ENCODE results near the gene ARSG. TPM values are rescaled to one million over a fixed set of nuclear protein-coding genes. Genes with fewer than 3 reads are reported as not detected.
"Not testable (repeated sequence)": the region's sequence is repeated elsewhere in the genome, so short reads cannot be mapped to it uniquely, and the experiment has no call there.

Gene ARSG
- total and polyA plus RNA-seq, 5 donors from 2014 or later, result 10.3 to 21.8 (median 13.2) TPM

- Mint-ChIP-seq H3K4me1 (peaks cover 22 to 63% (median 50%) of the 10 kb centered on the region in 4 donors), H3K4me3 (peak overlapping the region in 3 of 4 donors; percentile 55 to 82 (median 80)), H3K27ac (peak overlapping the region; percentile 38 to 97 (median 91)), H3K27me3 (no peaks in the 10 kb centered on the region), H3K9me3 (no peaks in the 10 kb centered on the region), H3K36me3 (peaks cover 23% of the 10 kb centered on the region)
- DNase-seq (no peak), ATAC-seq (ENCODE audit: low read depth in 2 of 2) (no peak)
- H3K27me3 ChIP-seq (ENCODE audit: control insufficient read depth, insufficient read depth, low read length), result no peaks in the 10 kb centered on the region
- H3K36me3 ChIP-seq (ENCODE audit: control insufficient read depth, insufficient read depth, low read length), result no peaks in the 10 kb centered on the region
- peak overlapping the region; percentile 96 for H3K27ac ChIP-seq (ENCODE audit: insufficient read depth, low read length, poor library complexity, severe bottlenecking)
- peaks cover 56% of the 10 kb centered on the region for H3K4me1 ChIP-seq (ENCODE audit: control insufficient read depth, insufficient read depth, low read length, poor library complexity, severe bottlenecking)
- H3K4me3 ChIP-seq (ENCODE audit: low read depth, low read length), result peak overlapping the region; percentile 29
- no peaks in the 10 kb centered on the region for H3K9me3 ChIP-seq (ENCODE audit: control insufficient read depth in 2 of 2, low read length in 2 of 2)
Measured at GRCh38 chr17:68260051-68260762, 31.1 kb upstream of the ARSG start.

- DNase-seq; H3K27me3 ChIP-seq (ENCODE audit: control insufficient read depth, insufficient read depth, low read length); H3K9me3 ChIP-seq (ENCODE audit: control insufficient read depth in 2 of 2, low read length in 2 of 2); ATAC-seq (ENCODE audit: low read depth in 2 of 2); H3K36me3 ChIP-seq (ENCODE audit: control insufficient read depth, insufficient read depth, low read length); H3K4me3 ChIP-seq (ENCODE audit: low read depth, low read length); H3K27ac ChIP-seq (ENCODE audit: insufficient read depth, low read length, poor library complexity, severe bottlenecking); H3K9me3 Mint-ChIP-seq; H3K27me3 Mint-ChIP-seq; H3K36me3 Mint-ChIP-seq: not testable (repeated sequence)
- H3K27ac Mint-ChIP-seq, result peak overlapping the region in 2 of 3 donors; percentile 52 to 64
- peaks cover 33% of the 10 kb centered on the region for H3K4me1 ChIP-seq (ENCODE audit: control insufficient read depth, insufficient read depth, low read length, poor library complexity, severe bottlenecking)
- H3K4me1 Mint-ChIP-seq, result peaks cover 13 to 47% (median 35%) of the 10 kb centered on the region in 4 donors
- peak overlapping the region in 1 of 4 donors; percentile 76 for H3K4me3 Mint-ChIP-seq
Measured at GRCh38 chr17:68262467-68262866, 28.8 kb upstream of the ARSG start.

GRCh38 chr17:68263101-68263681 is 28.1 kb upstream of the ARSG start:
- H3K36me3 ChIP-seq (ENCODE audit: control insufficient read depth, insufficient read depth, low read length), result peaks cover 12% of the 10 kb centered on the region
- H3K4me3 ChIP-seq (ENCODE audit: low read depth, low read length), result peak overlapping the region; percentile 13

GRCh38 chr17:68265833-68266232 is 25.5 kb upstream of the ARSG start:
- H3K4me1 ChIP-seq (ENCODE audit: control insufficient read depth, insufficient read depth, low read length, poor library complexity, severe bottlenecking); ATAC-seq (ENCODE audit: low read depth in 2 of 2); H3K27ac ChIP-seq (ENCODE audit: insufficient read depth, low read length, poor library complexity, severe bottlenecking); H3K9me3 Mint-ChIP-seq; H3K27me3 Mint-ChIP-seq; H3K4me3 Mint-ChIP-seq; H3K27me3 ChIP-seq (ENCODE audit: control insufficient read depth, insufficient read depth, low read length); DNase-seq; H3K9me3 ChIP-seq (ENCODE audit: control insufficient read depth in 2 of 2, low read length in 2 of 2); H3K27ac Mint-ChIP-seq; H3K4me3 ChIP-seq (ENCODE audit: low read depth, low read length): not testable (repeated sequence)
- H3K36me3 ChIP-seq (ENCODE audit: control insufficient read depth, insufficient read depth, low read length), result peaks cover 25% of the 10 kb centered on the region
- peaks cover 19% of the 10 kb centered on the region for H3K36me3 Mint-ChIP-seq
- H3K4me1 Mint-ChIP-seq, result peaks cover 5 to 23% (median 16%) of the 10 kb centered on the region in 4 donors

More at GRCh38 chr17:68263101-68263681, 28.1 kb upstream of the ARSG start:
- H3K27me3 ChIP-seq (ENCODE audit: control insufficient read depth, insufficient read depth, low read length); H3K27ac ChIP-seq (ENCODE audit: insufficient read depth, low read length, poor library complexity, severe bottlenecking); H3K9me3 Mint-ChIP-seq; H3K9me3 ChIP-seq (ENCODE audit: control insufficient read depth in 2 of 2, low read length in 2 of 2); H3K36me3 Mint-ChIP-seq; H3K27me3 Mint-ChIP-seq: not testable (repeated sequence)
- H3K4me1 Mint-ChIP-seq, result peaks cover 13 to 44% (median 31%) of the 10 kb centered on the region in 4 donors
- H3K4me1 ChIP-seq (ENCODE audit: control insufficient read depth, insufficient read depth, low read length, poor library complexity, severe bottlenecking), result peaks cover 26% of the 10 kb centered on the region
- peak overlapping the region in 1 of 4 donors; percentile 76 for H3K4me3 Mint-ChIP-seq
- ATAC-seq (ENCODE audit: low read depth in 2 of 2) (peak; percentile 37 to 40), DNase-seq (peak; percentile 24 to 72 (median 41))
- H3K27ac Mint-ChIP-seq, result peak overlapping the region; percentile 44 to 69 (median 64)

GRCh38 chr17:68273722-68274121 is 17.6 kb upstream of the ARSG start:
- Mint-ChIP-seq H3K4me1 (peaks cover 0 to 5% (median 3%) of the 10 kb centered on the region in 4 donors), H3K36me3 (peaks cover 43% of the 10 kb centered on the region), H3K27me3 (no peaks in the 10 kb centered on the region), H3K4me3 (no peak overlapping the region), H3K9me3 (peaks cover 0 to 2% (median 0%) of the 10 kb centered on the region in 7 donors), H3K27ac (peak overlapping the region in 1 of 3 donors; percentile 47)
- Histone ChIP-seq H3K27me3 (ENCODE audit: control insufficient read depth, insufficient read depth, low read length) (no peaks in the 10 kb centered on the region), H3K27ac (ENCODE audit: insufficient read depth, low read length, poor library complexity, severe bottlenecking) (no peak overlapping the region), H3K4me3 (ENCODE audit: low read depth, low read length) (no peak overlapping the region), H3K9me3 (ENCODE audit: control insufficient read depth in 2 of 2, low read length in 2 of 2) (no peaks in the 10 kb centered on the region), H3K36me3 (ENCODE audit: control insufficient read depth, insufficient read depth, low read length) (peaks cover 63% of the 10 kb centered on the region), H3K4me1 (ENCODE audit: control insufficient read depth, insufficient read depth, low read length, poor library complexity, severe bottlenecking) (no peaks in the 10 kb centered on the region)
- ATAC-seq (ENCODE audit: low read depth in 2 of 2) (no peak), DNase-seq (no peak)

- not testable (repeated sequence) for H3K4me1 ChIP-seq (ENCODE audit: control insufficient read depth, insufficient read depth, low read length, poor library complexity, severe bottlenecking); H3K27ac ChIP-seq (ENCODE audit: insufficient read depth, low read length, poor library complexity, severe bottlenecking); H3K27me3 ChIP-seq (ENCODE audit: control insufficient read depth, insufficient read depth, low read length); DNase-seq; H3K4me3 Mint-ChIP-seq; ATAC-seq (ENCODE audit: low read depth in 2 of 2); H3K4me3 ChIP-seq (ENCODE audit: low read depth, low read length); H3K9me3 ChIP-seq (ENCODE audit: control insufficient read depth in 2 of 2, low read length in 2 of 2); H3K27me3 Mint-ChIP-seq; H3K9me3 Mint-ChIP-seq
- peak overlapping the region in 1 of 3 donors; percentile 52 for H3K27ac Mint-ChIP-seq
- peaks cover 8 to 22% (median 13%) of the 10 kb centered on the region in 4 donors for H3K4me1 Mint-ChIP-seq
- peaks cover 48% of the 10 kb centered on the region for H3K36me3 Mint-ChIP-seq
- H3K36me3 ChIP-seq (ENCODE audit: control insufficient read depth, insufficient read depth, low read length), result peaks cover 64% of the 10 kb centered on the region
Measured at GRCh38 chr17:68276339-68276738, 15.0 kb upstream of the ARSG start.

- H3K4me1 Mint-ChIP-seq, result peaks cover 9 to 29% (median 20%) of the 10 kb centered on the region in 4 donors
- no peak for DNase-seq
- Histone ChIP-seq H3K36me3 (ENCODE audit: control insufficient read depth, insufficient read depth, low read length) (peaks cover 53% of the 10 kb centered on the region), H3K9me3 (ENCODE audit: control insufficient read depth in 2 of 2, low read length in 2 of 2) (no peaks in the 10 kb centered on the region), H3K4me3 (ENCODE audit: low read depth, low read length) (no peak overlapping the region), H3K27ac (ENCODE audit: insufficient read depth, low read length, poor library complexity, severe bottlenecking) (no peak overlapping the region), H3K4me1 (ENCODE audit: control insufficient read depth, insufficient read depth, low read length, poor library complexity, severe bottlenecking) (peaks cover 5% of the 10 kb centered on the region), H3K27me3 (ENCODE audit: control insufficient read depth, insufficient read depth, low read length) (no peaks in the 10 kb centered on the region)
- no peak for ATAC-seq (ENCODE audit: low read depth in 2 of 2)
- H3K4me3 Mint-ChIP-seq, result no peak overlapping the region
- H3K27me3 Mint-ChIP-seq, result no peaks in the 10 kb centered on the region
- H3K27ac Mint-ChIP-seq, result no peak overlapping the region
- peaks cover 0 to 5% (median 0%) of the 10 kb centered on the region in 7 donors for H3K9me3 Mint-ChIP-seq
- peaks cover 50% of the 10 kb centered on the region for H3K36me3 Mint-ChIP-seq
Measured at GRCh38 chr17:68277807-68278206, 13.5 kb upstream of the ARSG start.
